Heart left ventricle (tissue), 13 donors: ENCODE data around the gene PFDN5.

Experiments
- CTCF ChIP-seq, 12 donors: fragments of 200-600 bp; sonication (generic) in 4 of 12; IDR thresholded peaks; one replicate each; pipeline versions ENCODE4 v1.5.0 to v1.8.0; 2018 to 2022; ENCODE audit warnings: antibody characterized with exemption in 12 of 12, mild to moderate bottlenecking in 5 of 12
- POLR2A ChIP-seq, 2 donors: fragments of 450-650 bp; IDR thresholded peaks; one replicate each; pipeline ENCODE4 v1.6.1; 2017; ENCODE audit warnings: antibody characterized with exemption in 2 of 2, mild to moderate bottlenecking in 2 of 2, moderate library complexity in 2 of 2
- donor health status: ischemic (EF 13 %, LVEDD 7.1; RV severe dilation, severe dysfunction).
- donor health status: DM: no; HTN: yes; CAD: no.
- donor health status: DM: no; HTN: no; CAD: no.
- donor health status: ischemic (EF 25% LVEDD 6.9; RV normal size, moderate dysfunction).
- donor health status: ischemic (EF 25% LVEDD 5.7; RV mildly dilated, moderate dysfunction).
- donor health status: ischemic (EF 35%, LVEDD 5.7; RV mildly dilated, moderate dysfunction).
- donor health status: nonischemic (EF 11% LVEDD 7.7; RV severe dilation, severe dysfunction).
- donor health status: DM: yes; HTN: yes; CAD: no.
- donor health status: PGD.
- donor health status: ischemic (EF 29% LVEDD 5.4; RV normal size, mild dysfunction).
- donor health status: nonischemic (EF 23%, LVEDD 6.1; RV moderate dilation, normal function).

GRCh38 chr12:53258541-53259539 is 36.5 kb upstream of the PFDN5 start:
- no peak for TF ChIP-seq CTCF (IDR thresholded peaks at IDR 0.05)
- no peak for TF ChIP-seq POLR2A (IDR thresholded peaks at IDR 0.05)
